Neuron (in vitro differentiated cells): ENCODE measurements around the gene BRD2.

ENCODE experiments used
- H2AFZ ChIP-seq: one replicate; pipeline ENCODE4 v1.6.1; 2013; ENCODE audit warnings: low read depth, mild to moderate bottlenecking, inconsistent platforms, low read length, moderate library complexity
- H3K27me3 ChIP-seq: one replicate; pipeline ENCODE4 v1.6.1; 2013; ENCODE audit warnings: low read length; ENCODE audit not compliant: insufficient read depth
- H3K36me3 ChIP-seq: one replicate; pipeline ENCODE4 v1.6.1; 2013; ENCODE audit warnings: low read length; ENCODE audit not compliant: insufficient read depth
- H3K4me1 ChIP-seq: one replicate; pipeline ENCODE4 v1.6.1; 2013; ENCODE audit warnings: low read length; ENCODE audit not compliant: insufficient read depth
- H3K4me3 ChIP-seq: 2 replicates; pipeline ENCODE4 v1.5.1; 2013; ENCODE audit warnings: mild to moderate bottlenecking, low read length, moderate library complexity
- H3K9me3 ChIP-seq: one replicate; pipeline ENCODE4 v1.6.1; 2013; ENCODE audit warnings: low read length

Gene BRD2

GRCh38 chr6:32968093-32968866, at the start of gene BRD2:
Gene BRD2 (plus strand): TSS chr6:32968594. CDS start chr6:32972899, 4,305 bp downstream.
- Histone ChIP-seq H3K36me3 (peaks cover 10% of the 10 kb centered on the region), H3K9me3 (no peaks in the 10 kb centered on the region), H3K4me3 (peak within 1 kb of the TSS; percentile 74), H2AFZ (peak within 1 kb of the TSS; percentile 78), H3K27me3 (no peaks in the 10 kb centered on the region), H3K4me1 (peaks cover 10% of the 10 kb centered on the region)

- Histone ChIP-seq H3K9me3 (no peaks in the 10 kb centered on the region), H3K36me3 (no peaks in the 10 kb centered on the region), H2AFZ (no peak overlapping the region), H3K4me1 (no peaks in the 10 kb centered on the region), H3K27me3 (no peaks in the 10 kb centered on the region), H3K4me3 (no peak overlapping the region)
Observed at GRCh38 chr6:32920715-32921114, 47.7 kb upstream of the BRD2 start.

GRCh38 chr6:32922083-32922482, 46.3 kb upstream of the BRD2 start:
- no peak overlapping the region for H2AFZ ChIP-seq
- H3K27me3 ChIP-seq, result no peaks in the 10 kb centered on the region
- no peaks in the 10 kb centered on the region for H3K36me3 ChIP-seq
- no peaks in the 10 kb centered on the region for H3K9me3 ChIP-seq
- H3K4me3 ChIP-seq, result no peak overlapping the region
- no peaks in the 10 kb centered on the region for H3K4me1 ChIP-seq

GRCh38 chr6:32931211-32931610, 37.2 kb upstream of the BRD2 start:
- Histone ChIP-seq H2AFZ (no peak overlapping the region), H3K36me3 (no peaks in the 10 kb centered on the region), H3K27me3 (peaks cover 12% of the 10 kb centered on the region), H3K9me3 (no peaks in the 10 kb centered on the region), H3K4me1 (no peaks in the 10 kb centered on the region), H3K4me3 (no peak overlapping the region)

- no peak overlapping the region for H2AFZ ChIP-seq
- H3K4me3 ChIP-seq, result no peak overlapping the region
- no peaks in the 10 kb centered on the region for H3K4me1 ChIP-seq
- H3K36me3 ChIP-seq, result no peaks in the 10 kb centered on the region
- no peaks in the 10 kb centered on the region for H3K9me3 ChIP-seq
- peaks cover 17% of the 10 kb centered on the region for H3K27me3 ChIP-seq
Observed at GRCh38 chr6:32932132-32932868, 36.1 kb upstream of the BRD2 start.

GRCh38 chr6:32933661-32934085, 34.7 kb upstream of the BRD2 start:
- H2AFZ ChIP-seq, result no peak overlapping the region
- no peaks in the 10 kb centered on the region for H3K9me3 ChIP-seq
- peaks cover 25% of the 10 kb centered on the region for H3K27me3 ChIP-seq
- H3K4me1 ChIP-seq, result no peaks in the 10 kb centered on the region
- H3K4me3 ChIP-seq, result no peak overlapping the region
- H3K36me3 ChIP-seq, result no peaks in the 10 kb centered on the region

- H2AFZ ChIP-seq, result no peak overlapping the region
- no peaks in the 10 kb centered on the region for H3K4me1 ChIP-seq
- no peaks in the 10 kb centered on the region for H3K9me3 ChIP-seq
- no peaks in the 10 kb centered on the region for H3K36me3 ChIP-seq
- no peak overlapping the region for H3K4me3 ChIP-seq
- H3K27me3 ChIP-seq, result peaks cover 18% of the 10 kb centered on the region
Observed at GRCh38 chr6:32935551-32936238, 32.7 kb upstream of the BRD2 start.

- Histone ChIP-seq H3K36me3 (no peaks in the 10 kb centered on the region), H3K9me3 (no peaks in the 10 kb centered on the region), H3K4me3 (no peak overlapping the region), H2AFZ (no peak overlapping the region), H3K4me1 (no peaks in the 10 kb centered on the region), H3K27me3 (peaks cover 13% of the 10 kb centered on the region)
Observed at GRCh38 chr6:32936239-32937152, 31.9 kb upstream of the BRD2 start.

GRCh38 chr6:32937230-32937633, 31.2 kb upstream of the BRD2 start:
- Histone ChIP-seq H3K27me3 (peaks cover 17% of the 10 kb centered on the region), H3K9me3 (no peaks in the 10 kb centered on the region), H3K4me3 (no peak overlapping the region), H3K4me1 (no peaks in the 10 kb centered on the region), H3K36me3 (no peaks in the 10 kb centered on the region), H2AFZ (no peak overlapping the region)

GRCh38 chr6:32938494-32938893, 29.9 kb upstream of the BRD2 start:
- no peak overlapping the region for H3K4me3 ChIP-seq
- no peaks in the 10 kb centered on the region for H3K4me1 ChIP-seq
- H3K9me3 ChIP-seq, result no peaks in the 10 kb centered on the region
- H3K36me3 ChIP-seq, result no peaks in the 10 kb centered on the region
- no peak overlapping the region for H2AFZ ChIP-seq
- H3K27me3 ChIP-seq, result peaks cover 17% of the 10 kb centered on the region

- H3K36me3 ChIP-seq, result no peaks in the 10 kb centered on the region
- peak within 1 kb of the TSS; percentile 19 for H2AFZ ChIP-seq
- peaks cover 24% of the 10 kb centered on the region for H3K27me3 ChIP-seq
- H3K4me3 ChIP-seq, result no peak within 1 kb of the TSS
- no peaks in the 10 kb centered on the region for H3K9me3 ChIP-seq
- H3K4me1 ChIP-seq, result no peaks in the 10 kb centered on the region
Observed at GRCh38 chr6:32940656-32941213, 27.7 kb upstream of the BRD2 start, which contains the start of gene HLA-DMB. Gene HLA-DMB (minus strand): TSS chr6:32941028. CDS start chr6:32940807, 221 bp downstream.

GRCh38 chr6:32941214-32941768, 27.1 kb upstream of the BRD2 start:
- H3K4me3 ChIP-seq, result no peak overlapping the region

More at GRCh38 chr6:32941214-32941768, 27.1 kb upstream of the BRD2 start:
- no peaks in the 10 kb centered on the region for H3K4me1 ChIP-seq
- peak overlapping the region; percentile 19 for H2AFZ ChIP-seq
- peaks cover 24% of the 10 kb centered on the region for H3K27me3 ChIP-seq
- H3K36me3 ChIP-seq, result no peaks in the 10 kb centered on the region
- no peaks in the 10 kb centered on the region for H3K9me3 ChIP-seq
